H9 (cell line): Measurements from ENCODE around the gene CA9. TPM values are rescaled to one million over a fixed set of nuclear protein-coding genes. Genes with fewer than 3 reads are reported as not detected.

Experiments
- DNase-seq: peaks from one replicate; pipeline ENCODE4 v3.0.0-alpha.2; 2017
- H2AFZ ChIP-seq: one replicate; pipeline ENCODE4 v1.6.1; 2013; ENCODE audit warnings: mild to moderate bottlenecking, low read length, control low read depth, moderate library complexity
- H2AK5ac ChIP-seq: 2 replicates; pipeline ENCODE4 v1.6.1; 2013; ENCODE audit warnings: low read length, control low read depth, mixed read lengths; ENCODE audit not compliant: insufficient read length
- H2BK120ac ChIP-seq: one replicate; pipeline ENCODE4 v1.6.1; 2013; ENCODE audit warnings: low read depth, mild to moderate bottlenecking, low read length, control low read depth, inconsistent platforms; ENCODE audit not compliant: poor library complexity, severe bottlenecking
- H2BK12ac ChIP-seq: 2 replicates; pipeline ENCODE4 v1.6.1; 2013; ENCODE audit warnings: low read length, control low read depth, mixed read lengths, low read depth; ENCODE audit not compliant: insufficient read length
- H2BK15ac ChIP-seq: 2 replicates; pipeline ENCODE4 v1.6.1; 2013; ENCODE audit warnings: low read depth, low read length, control low read depth
- H2BK20ac ChIP-seq: one replicate; pipeline ENCODE4 v1.6.1; 2013; ENCODE audit warnings: low read depth, mild to moderate bottlenecking, low read length, control low read depth, inconsistent platforms; ENCODE audit not compliant: poor library complexity, severe bottlenecking
- H2BK5ac ChIP-seq: 2 replicates; pipeline ENCODE4 v1.6.1; 2013; ENCODE audit warnings: low read length, control low read depth, mixed read lengths; ENCODE audit not compliant: insufficient read length
- H3K14ac ChIP-seq: 2 replicates; pipeline ENCODE4 v1.6.1; 2013; ENCODE audit warnings: low read length, control low read depth; ENCODE audit not compliant: insufficient read depth
- H3K18ac ChIP-seq: 2 replicates; pipeline ENCODE4 v1.6.1; 2013; ENCODE audit warnings: low read depth, mild to moderate bottlenecking, mixed read lengths, low read length, control low read depth; ENCODE audit not compliant: insufficient read length
- H3K23ac ChIP-seq: 2 replicates; pipeline ENCODE4 v1.6.1; 2013; ENCODE audit warnings: low read length, control low read depth, mixed read lengths, low read depth; ENCODE audit not compliant: insufficient read length
- H3K23me2 ChIP-seq: 2 replicates; pipeline ENCODE4 v1.6.1; 2013; ENCODE audit warnings: low read depth, mild to moderate bottlenecking, mixed read lengths, low read length, control low read depth; ENCODE audit not compliant: insufficient read length, poor library complexity, severe bottlenecking
- H3K27ac ChIP-seq: 2 replicates; pipeline ENCODE4 v1.5.1; 2013; ENCODE audit warnings: low read length, control low read depth, mixed read lengths, low read depth; ENCODE audit not compliant: insufficient read length
- H3K27me3 ChIP-seq: 2 replicates; pipeline ENCODE4 v1.6.1; 2013; ENCODE audit warnings: low read length, control low read depth, inconsistent platforms; ENCODE audit not compliant: insufficient read depth
- H3K4ac ChIP-seq: 2 replicates; pipeline ENCODE4 v1.6.1; 2013; ENCODE audit warnings: low read depth, mild to moderate bottlenecking, control low read depth, inconsistent platforms, low read length, moderate library complexity
- H3K4me1 ChIP-seq: 2 replicates; pipeline ENCODE4 v1.6.1; 2013; ENCODE audit warnings: low read length, control low read depth, inconsistent platforms; ENCODE audit not compliant: insufficient read depth
- H3K4me2 ChIP-seq: 2 replicates; pipeline ENCODE4 v1.6.1; 2013; ENCODE audit warnings: low read length, control low read depth, mixed read lengths; ENCODE audit not compliant: insufficient read length, insufficient read depth
- H3K56ac ChIP-seq: 2 replicates; pipeline ENCODE4 v1.6.1; 2013; ENCODE audit warnings: low read depth, mild to moderate bottlenecking, mixed read lengths, low read length, control low read depth; ENCODE audit not compliant: insufficient read length
- H3K79me1 ChIP-seq: 2 replicates; pipeline ENCODE4 v1.6.1; 2013; ENCODE audit warnings: low read depth, mild to moderate bottlenecking, moderate library complexity, low read length, control low read depth, inconsistent platforms; ENCODE audit not compliant: insufficient read depth, poor library complexity, severe bottlenecking
- H3K79me2 ChIP-seq: 2 replicates; pipeline ENCODE4 v1.6.1; 2013; ENCODE audit warnings: low read length, control low read depth, inconsistent platforms; ENCODE audit not compliant: insufficient read depth
- H3K9ac ChIP-seq: 2 replicates; pipeline ENCODE4 v1.6.1; 2013; ENCODE audit warnings: low read length, control low read depth, mixed read lengths; ENCODE audit not compliant: insufficient read length; ENCODE audit errors: extremely low read depth
- H3K9me3 ChIP-seq: one replicate; pipeline ENCODE4 v1.6.1; 2013; ENCODE audit warnings: low read depth, low read length, inconsistent platforms; ENCODE audit not compliant: control insufficient read depth
- H3T11ph ChIP-seq: one replicate; pipeline ENCODE4 v1.6.1; 2013; ENCODE audit warnings: mild to moderate bottlenecking, low read length, control low read depth, inconsistent platforms
- H4K20me1 ChIP-seq: one replicate; pipeline ENCODE4 v1.6.1; 2013; ENCODE audit not compliant: control insufficient read depth, insufficient read length, insufficient read depth
- H4K5ac ChIP-seq: 2 replicates; pipeline ENCODE4 v1.6.1; 2013; ENCODE audit warnings: low read depth, mild to moderate bottlenecking, mixed read lengths, low read length, control low read depth; ENCODE audit not compliant: insufficient read length
- H4K8ac ChIP-seq: replicated peaks from 2 replicates; pipeline ENCODE4 v1.6.1; 2013; ENCODE audit warnings: low read length, control low read depth, mixed read lengths, low read depth; ENCODE audit not compliant: insufficient read length
- H4K91ac ChIP-seq: 2 replicates; pipeline ENCODE4 v1.6.1; 2013; ENCODE audit warnings: low read depth, mild to moderate bottlenecking, moderate library complexity, mixed read lengths, low read length, control low read depth; ENCODE audit not compliant: insufficient read length
- H3K27ac Mint-ChIP-seq, 3 experiments: 2 replicates in 2 of 3; 3 replicates in 1 of 3; pipeline ENCODE4 v1.8.0; 2020 to 2021; ENCODE audit warnings: mixed read lengths in 3 of 3, mild to moderate bottlenecking in 1 of 3, moderate library complexity in 1 of 3
- H3K27me3 Mint-ChIP-seq: 2 replicates; pipeline ENCODE4 v1.8.0; 2021; ENCODE audit warnings: low read depth, mild to moderate bottlenecking, moderate library complexity, mixed read lengths
- H3K36me3 Mint-ChIP-seq, 3 experiments: 2 replicates in 2 of 3; 3 replicates in 1 of 3; pipeline ENCODE4 v1.8.0; 2020 to 2021; ENCODE audit warnings: low read depth in 3 of 3, mixed read lengths in 3 of 3; ENCODE audit not compliant: insufficient read depth in 1 of 3
- H3K4me1 Mint-ChIP-seq, 2 experiments: 2 replicates each; pipeline ENCODE4 v1.8.0; 2020; ENCODE audit warnings: mixed read lengths in 2 of 2
- H3K4me3 Mint-ChIP-seq, 2 experiments: 2 replicates in 1 of 2; 3 replicates in 1 of 2; pipeline ENCODE4 v1.8.0; 2020 to 2021; ENCODE audit warnings: mild to moderate bottlenecking in 2 of 2, mixed read lengths in 2 of 2, moderate library complexity in 1 of 2
- H3K9me3 Mint-ChIP-seq, 2 experiments: 2 replicates in 1 of 2; 3 replicates in 1 of 2; pipeline ENCODE4 v1.8.0; 2020; ENCODE audit warnings: mild to moderate bottlenecking in 2 of 2, mixed read lengths in 2 of 2, moderate library complexity in 1 of 2
- CTCF ChIP-seq: fragments of 200-600 bp; sonication (generic); conservative IDR thresholded peaks from 3 replicates; pipeline ENCODE4 v1.8.0; 2021; ENCODE audit warnings: antibody characterized with exemption, mild to moderate bottlenecking
- WGBS: extraction: QIAGEN DNeasy Blood & Tissue Kit; methylation state at CpG from one replicate; pipeline ENCODE4 v1.1.7; 2013; ENCODE audit warnings: missing lambda C conversion rate, low lambda C conversion rate, mixed read lengths; ENCODE audit not compliant: insufficient read length; ENCODE audit errors: extremely low coverage; 5-methylcytosine and 5-hydroxymethylcytosine counted together
- microRNA-seq: library from miRNA; unstranded; fragments of <30 nt; microRNA quantifications from one replicate; pipeline ENCODE4, GENCODE V29; 2020; ENCODE audit warnings: borderline microRNAs expressed
- total RNA-seq: library from RNA; stranded (reverse); gene quantifications from 2 replicates; pipeline ENCODE4 v1.2.1, GENCODE V29; 2021

Gene CA9
- total RNA-seq, 1 experiment from 2014 or later = 0.94 TPM

- Histone ChIP-seq H3K27ac (no peak overlapping the region), H3K18ac (no peak overlapping the region), H2BK120ac (no peak overlapping the region), H4K20me1 (no peaks in the 10 kb centered on the region), H3K23me2 (peaks cover 7% of the 10 kb centered on the region), H4K91ac (no peak overlapping the region), H3K4ac (no peak overlapping the region), H4K5ac (no peak overlapping the region), H3K56ac (no peak overlapping the region), H2BK15ac (no peak overlapping the region), H3K27me3 (no peaks in the 10 kb centered on the region), H3K4me2 (peak overlapping the region; percentile 84), H3K23ac (no peak overlapping the region), H2BK20ac (no peak overlapping the region), H3K79me2 (peaks cover 6% of the 10 kb centered on the region), H2BK5ac (no peak overlapping the region), H3K79me1 (no peaks in the 10 kb centered on the region), H3T11ph (no peak overlapping the region), H4K8ac (no peak overlapping the region), H2BK12ac (no peak overlapping the region), H2AFZ (no peak overlapping the region), H3K9ac (peak overlapping the region; percentile 6), H2AK5ac (no peak overlapping the region), H3K9me3 (no peaks in the 10 kb centered on the region), H3K14ac (no peak overlapping the region), H3K4me1 (peaks cover 25% of the 10 kb centered on the region; the same call in 1 of the 2 replicates)
- Mint-ChIP-seq H3K9me3 (no peaks in the 10 kb centered on the region), H3K4me1 (peaks cover 15 to 16% of the 10 kb centered on the region in 2 experiments), H3K27me3 (no peaks in the 10 kb centered on the region), H3K36me3 (peaks cover 7 to 17% (median 16%) of the 10 kb centered on the region in 3 experiments; a peak in 5 of 7 replicates), H3K4me3 (no peak overlapping the region; a peak in 2 of 5 replicates), H3K27ac (peak overlapping the region in 1 of 3 experiments; percentile 6; a peak in 2 of 7 replicates)
- DNase-seq = no peak
- WGBS = 100% methylated on average over 2 of the region's 2 CpGs
- no peak for TF ChIP-seq CTCF
Measured at GRCh38 chr9:35730486-35730854, 56.7 kb downstream of the CA9 start.

Small RNA genes lying within 50 kb of the gene (microRNA-seq; reads per million reads assigned to microRNA genes)
- gene MIR6852 = not detected

Other genes with a start within 250 kb of the CA9 start
- 5.8 and 6.3 TPM in 2 replicates for gene RUSC2, start 183.8 kb upstream of the CA9 start, total RNA-seq
- 28.1 and 28.6 TPM in 2 replicates for gene TESK1, start 68.7 kb upstream of the CA9 start, total RNA-seq
- gene CD72, start 55.5 kb upstream of the CA9 start, total RNA-seq = 3.3 and 3.9 TPM in 2 replicates
- 1.3 and 1.6 TPM in 2 replicates for gene SIT1, start 23.0 kb upstream of the CA9 start, total RNA-seq
- gene RMRP, start 15.9 kb upstream of the CA9 start, total RNA-seq = 18,417 and 20,652 TPM in 2 replicates
- 11.3 and 12.0 TPM in 2 replicates for gene CCDC107, start 15.6 kb upstream of the CA9 start, total RNA-seq
- gene ARHGEF39, start 8.7 kb upstream of the CA9 start, total RNA-seq = 21.6 and 24.4 TPM in 2 replicates
- 221 and 225 TPM in 2 replicates for gene TPM2, start 16.0 kb downstream of the CA9 start, total RNA-seq
- gene TLN1, start 58.3 kb downstream of the CA9 start, total RNA-seq = 102 and 103 TPM in 2 replicates
- gene CREB3, start 58.7 kb downstream of the CA9 start, total RNA-seq = 26.9 and 27.3 TPM in 2 replicates
- gene GBA2, start 75.3 kb downstream of the CA9 start, total RNA-seq = 90.7 and 103 TPM in 2 replicates
- gene RGP1, start 75.4 kb downstream of the CA9 start, total RNA-seq = 23.5 and 25.7 TPM in 2 replicates
- gene MSMP, start 80.3 kb downstream of the CA9 start, total RNA-seq = 0.83 and 0.97 TPM in 2 replicates
- 12.2 and 12.5 TPM in 2 replicates for gene NPR2, start 117.7 kb downstream of the CA9 start, total RNA-seq
- gene SPAG8, start 138.3 kb downstream of the CA9 start, total RNA-seq = 0.46 and 0.50 TPM in 2 replicates
- gene HINT2, start 141.1 kb downstream of the CA9 start, total RNA-seq = 30.9 and 35.9 TPM in 2 replicates
- gene FAM221B, start 154.8 kb downstream of the CA9 start, total RNA-seq = not detected in 2 replicates
- gene TMEM8B, start 155.3 kb downstream of the CA9 start, total RNA-seq = 7.9 and 9.3 TPM in 2 replicates
- gene OR13J1, start 196.5 kb downstream of the CA9 start, total RNA-seq = not detected in 2 replicates
- not detected in 2 replicates for gene HRCT1, start 232.3 kb downstream of the CA9 start, total RNA-seq
- 0.26 TPM in 1 of 2 replicates, not detected in the other for gene SPAAR, start 235.6 kb downstream of the CA9 start, total RNA-seq